SK-N-SH treated with all-trans-retinoic acid at 6 μM for 48 hours (cell line): Measurements from ENCODE around the gene SCUBE2.

ENCODE experiments used
- PATZ1 ChIP-seq: fragments of 250-450 bp; sonication (Bioruptor Pico); IDR thresholded peaks from 2 replicates; pipeline ENCODE4 v1.8.0; 2020; ENCODE audit warnings: mild to moderate bottlenecking, moderate library complexity, borderline replicate concordance
- ZNF565 ChIP-seq: fragments of 450-650 bp; formaldehyde crosslinking; conservative IDR thresholded peaks from 2 replicates; pipeline ENCODE4 v1.5.0; 2020; ENCODE audit warnings: low read depth, mild to moderate bottlenecking, moderate library complexity

DNA sequence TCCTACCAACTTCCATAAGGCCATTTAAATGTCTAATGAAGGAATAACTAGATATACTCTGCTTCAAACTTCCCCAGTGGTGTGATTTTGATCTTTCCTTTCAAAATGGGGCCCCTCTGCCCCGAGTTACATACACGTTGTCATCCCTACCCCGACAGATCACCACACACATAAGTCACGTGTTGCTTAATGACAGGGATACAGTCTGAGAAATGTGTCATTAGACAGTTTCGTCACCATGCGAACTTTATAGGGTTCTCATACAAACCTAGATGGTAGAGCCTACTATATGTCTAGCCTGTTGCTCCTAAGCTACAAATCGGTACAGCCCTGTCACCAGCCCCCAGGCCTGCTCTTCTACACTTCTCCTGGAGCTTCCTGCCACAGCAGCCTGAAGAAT lies 49.8 kb upstream of the SCUBE2 start:
- TF ChIP-seq ZNF565 (CRISPR knock-in tag) (no peak), PATZ1 (CRISPR knock-in tag) (no peak)
